Spleen (tissue), 7 donors: ENCODE measurements around the gene ONECUT3.
"Not testable (repeated sequence)": the region's sequence is repeated elsewhere in the genome, so short reads cannot be mapped to it uniquely, and the experiment has no call there.

ENCODE experiments used
- POLR2A ChIP-seq, 3 donors: fragments of 450-650 bp; IDR thresholded peaks; one replicate each; pipeline ENCODE4 v1.5.1; 2017; ENCODE audit warnings: antibody characterized with exemption in 3 of 3, mild to moderate bottlenecking in 1 of 3
- POLR2AphosphoS5 ChIP-seq, 3 donors: sonication (generic); formaldehyde crosslinking; IDR thresholded peaks; one replicate each; pipeline ENCODE4 v1.5.1; 2017; ENCODE audit warnings: antibody characterized with exemption in 3 of 3
- TF ChIP-seq, protein P1 (sequence below), 11 experiments: fragments of 200-600 bp in 7 of 11; fragments of 450-650 bp in 4 of 11; sonication (generic) in 4 of 11; IDR thresholded peaks in 8 of 11; conservative IDR thresholded peaks in 3 of 11; 1 replicate in 7 of 11; 2 replicates in 4 of 11; pipeline versions ENCODE4 v1.4.0 to v1.8.0; 2016 to 2021; ENCODE audit warnings: antibody characterized with exemption in 11 of 11, inconsistent platforms in 4 of 11, mild to moderate bottlenecking in 1 of 11
- donor health status: DM: no; HTN: no; CAD: no; lungs with moderate emphysema.
- donor health status: DM: no; HTN: no; CAD: no.
- donor health status: DM: no; HTN: no; CAD: no.

DNA sequence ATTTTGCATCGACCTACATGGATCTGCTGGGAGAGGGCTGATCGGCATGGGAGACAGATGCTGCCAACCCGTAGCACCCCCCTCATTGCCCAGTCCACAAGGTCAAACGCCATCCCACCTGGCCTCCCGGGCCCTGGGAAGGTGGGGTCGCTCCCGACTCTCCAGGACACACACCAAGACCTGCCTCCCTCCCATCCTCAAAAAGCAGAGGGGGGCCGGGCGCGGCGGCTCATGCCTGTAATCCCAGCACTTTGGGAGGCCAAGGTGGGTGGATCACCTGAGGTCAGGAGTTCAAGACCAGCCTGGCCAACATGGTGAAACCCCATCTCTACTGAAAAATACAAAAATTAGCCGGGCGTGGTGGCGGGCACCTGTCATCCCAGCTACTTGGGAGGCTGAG is 46.7 kb upstream of the ONECUT3 start:
- TF ChIP-seq, protein P1, sequence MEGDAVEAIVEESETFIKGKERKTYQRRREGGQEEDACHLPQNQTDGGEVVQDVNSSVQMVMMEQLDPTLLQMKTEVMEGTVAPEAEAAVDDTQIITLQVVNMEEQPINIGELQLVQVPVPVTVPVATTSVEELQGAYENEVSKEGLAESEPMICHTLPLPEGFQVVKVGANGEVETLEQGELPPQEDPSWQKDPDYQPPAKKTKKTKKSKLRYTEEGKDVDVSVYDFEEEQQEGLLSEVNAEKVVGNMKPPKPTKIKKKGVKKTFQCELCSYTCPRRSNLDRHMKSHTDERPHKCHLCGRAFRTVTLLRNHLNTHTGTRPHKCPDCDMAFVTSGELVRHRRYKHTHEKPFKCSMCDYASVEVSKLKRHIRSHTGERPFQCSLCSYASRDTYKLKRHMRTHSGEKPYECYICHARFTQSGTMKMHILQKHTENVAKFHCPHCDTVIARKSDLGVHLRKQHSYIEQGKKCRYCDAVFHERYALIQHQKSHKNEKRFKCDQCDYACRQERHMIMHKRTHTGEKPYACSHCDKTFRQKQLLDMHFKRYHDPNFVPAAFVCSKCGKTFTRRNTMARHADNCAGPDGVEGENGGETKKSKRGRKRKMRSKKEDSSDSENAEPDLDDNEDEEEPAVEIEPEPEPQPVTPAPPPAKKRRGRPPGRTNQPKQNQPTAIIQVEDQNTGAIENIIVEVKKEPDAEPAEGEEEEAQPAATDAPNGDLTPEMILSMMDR (IDR thresholded peaks at IDR 0.05 in 8 of 11, conservative IDR thresholded peaks at IDR 0.05 in 3 of 11): not testable (repeated sequence)
- TF ChIP-seq POLR2AphosphoS5, POLR2A (IDR thresholded peaks at IDR 0.05): not testable (repeated sequence)
